ENCODE data around the gene CCP110. TPM values are rescaled to one million over a fixed set of nuclear protein-coding genes. Genes with fewer than 3 reads are reported as not detected.
"Not testable (repeated sequence)": the region's sequence is repeated elsewhere in the genome, so short reads cannot be mapped to it uniquely, and the experiment has no call there.

Gene CCP110
- total and polyA plus RNA-seq, 2 donors (not counting 1 experiment from before 2014, with no cell fraction given) = 4.9 to 23.6 TPM

DNA sequence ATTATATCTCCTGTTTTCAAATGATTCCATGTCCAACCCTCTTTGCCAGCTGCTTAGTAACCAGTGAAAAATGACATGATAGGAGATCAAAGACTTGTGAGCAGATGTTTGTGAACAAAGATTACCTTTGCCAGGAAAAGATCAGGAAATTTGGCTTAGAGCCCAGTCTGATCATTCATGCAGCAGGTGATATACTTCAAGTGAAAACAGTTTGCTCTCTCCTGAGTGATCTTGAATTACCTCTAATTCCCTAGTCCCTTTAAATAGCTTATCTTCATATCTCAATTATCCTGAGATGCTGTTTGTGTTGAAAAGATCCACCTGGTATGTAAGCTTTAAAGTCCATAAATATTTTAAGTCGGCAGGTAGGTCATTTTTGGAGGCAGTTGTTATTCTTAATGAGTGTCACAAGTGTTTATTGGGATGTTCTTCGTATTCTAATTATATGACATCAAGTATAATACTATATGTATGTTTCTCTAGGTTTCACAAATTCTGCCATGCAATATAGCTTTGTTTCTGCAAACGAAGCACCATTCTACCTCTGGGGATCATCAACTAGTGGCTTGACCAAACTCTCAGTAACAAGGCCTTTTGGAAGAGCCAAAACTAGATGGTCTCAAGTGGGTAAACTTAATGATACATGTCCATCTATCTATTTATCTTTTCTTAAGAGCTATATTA, 18.5 kb downstream of the CCP110 start:
- Mint-ChIP-seq H3K27ac (no peak overlapping the region), H3K4me3 (no peak overlapping the region), H3K4me1 (no peaks in the 10 kb centered on the region), H3K27me3 (no peaks in the 10 kb centered on the region), H3K9me3 (ENCODE audit: insufficient read depth) (no peaks in the 10 kb centered on the region)
- WGBS (ENCODE audit: insufficient coverage) = no CpG with 5 or more reads among the region's 3 CpGs
- H3K79me2 ChIP-seq (ENCODE audit: control insufficient read depth, insufficient read depth, low read length) = no peaks in the 10 kb centered on the region
- intact Hi-C loops (cut with micrococcal nuclease) = no loop called here
- no peak overlapping the region for H3K27ac ChIP-seq (ENCODE audit: low read length in 2 of 2)
- H4K20me1 ChIP-seq (ENCODE audit: control insufficient read depth, insufficient read depth, low read length, poor library complexity, severe bottlenecking) = no peaks in the 10 kb centered on the region
- H3K9me3 ChIP-seq (ENCODE audit: control extremely low read depth in 1 of 3, control insufficient read depth in 2 of 3, insufficient read depth in 1 of 3, low read length in 2 of 3) = no peaks in the 10 kb centered on the region
- H3K9ac ChIP-seq (ENCODE audit: low read length) = no peak overlapping the region
- ChIA-PET CTCF (no interaction called here), POLR2A (no interaction called here)
- H2AFZ ChIP-seq (ENCODE audit: insufficient read depth, low read depth, low read length, poor library complexity, severe bottlenecking) = no peak overlapping the region
- no peak overlapping the region for H3K4me3 ChIP-seq (ENCODE audit: control extremely low read depth in 1 of 5, extremely low read depth in 1 of 5, insufficient read depth in 1 of 5, low read depth in 2 of 5, low read length in 4 of 5)
- H3K36me3 ChIP-seq (replicated peaks in 1 of 2; ENCODE audit: control extremely low read depth in 1 of 2, control insufficient read depth in 1 of 2, extremely low read depth in 1 of 2, insufficient read depth in 2 of 2, low read length in 1 of 2) = peaks cover 3 to 29% of the 10 kb centered on the region in 2 experiments
- ATAC-seq (ENCODE audit: low read depth) (no peak), DNase-seq (no peak)
- no peaks in the 10 kb centered on the region for H3K4me1 ChIP-seq (ENCODE audit: control insufficient read depth in 2 of 2, insufficient read depth in 2 of 2, low read length in 2 of 2)
- H3K27me3 ChIP-seq (replicated peaks in 1 of 4; ENCODE audit: control extremely low read depth in 1 of 4, control insufficient read depth in 3 of 4, insufficient read depth in 4 of 4, low read length in 3 of 4) = no peaks in the 10 kb centered on the region
- no peak overlapping the region for H3K4me2 ChIP-seq (replicated peaks; ENCODE audit: low read depth, low read length, poor library complexity, severe bottlenecking)
- TF ChIP-seq CTCF (IDR thresholded peaks at IDR 0.05) (no peak), EZH2 (IDR thresholded peaks at IDR 0.05; ENCODE audit: borderline replicate concordance, insufficient read depth, low read depth, low read length, poor library complexity, severe bottlenecking) (no peak)

- H3K4me2 ChIP-seq (replicated peaks; ENCODE audit: low read depth, low read length, poor library complexity, severe bottlenecking); H3K27me3 ChIP-seq (replicated peaks in 1 of 4; ENCODE audit: control extremely low read depth in 1 of 4, control insufficient read depth in 3 of 4, insufficient read depth in 4 of 4, low read length in 3 of 4); H3K4me1 ChIP-seq (ENCODE audit: control insufficient read depth in 2 of 2, insufficient read depth in 2 of 2, low read length in 2 of 2); H4K20me1 ChIP-seq (ENCODE audit: control insufficient read depth, insufficient read depth, low read length, poor library complexity, severe bottlenecking); DNase-seq; H3K4me1 Mint-ChIP-seq; H3K27ac Mint-ChIP-seq; ATAC-seq (ENCODE audit: low read depth); H3K4me3 ChIP-seq (ENCODE audit: control extremely low read depth in 1 of 5, extremely low read depth in 1 of 5, insufficient read depth in 1 of 5, low read depth in 2 of 5, low read length in 4 of 5); CTCF ChIA-PET; H3K9me3 ChIP-seq (ENCODE audit: control extremely low read depth in 1 of 3, control insufficient read depth in 2 of 3, insufficient read depth in 1 of 3, low read length in 2 of 3); H3K9me3 Mint-ChIP-seq (ENCODE audit: insufficient read depth); H3K9ac ChIP-seq (ENCODE audit: low read length); H3K4me3 Mint-ChIP-seq; H3K27ac ChIP-seq (ENCODE audit: low read length in 2 of 2); H3K27me3 Mint-ChIP-seq; intact Hi-C loops (cut with micrococcal nuclease); POLR2A ChIA-PET; H3K79me2 ChIP-seq (ENCODE audit: control insufficient read depth, insufficient read depth, low read length); H2AFZ ChIP-seq (ENCODE audit: insufficient read depth, low read depth, low read length, poor library complexity, severe bottlenecking): not testable (repeated sequence)
- WGBS (ENCODE audit: insufficient coverage) = 94% methylated on average over 5 of the region's 10 CpGs
- H3K36me3 ChIP-seq (replicated peaks in 1 of 2; ENCODE audit: control extremely low read depth in 1 of 2, control insufficient read depth in 1 of 2, extremely low read depth in 1 of 2, insufficient read depth in 2 of 2, low read length in 1 of 2) = peaks cover 3 to 25% of the 10 kb centered on the region in 2 experiments
These were observed 19.7 kb downstream of the CCP110 start for GRCh38 chr16:19543278-19543996.

All from B cell (primary cell).